ENCODE measurements around the gene ARL14EP.

The ARL14EP gene

GRCh38 chr11:30329150-30329940, 6.4 kb downstream of the ARL14EP start:
- FAIRE-seq, result no peak

DNA sequence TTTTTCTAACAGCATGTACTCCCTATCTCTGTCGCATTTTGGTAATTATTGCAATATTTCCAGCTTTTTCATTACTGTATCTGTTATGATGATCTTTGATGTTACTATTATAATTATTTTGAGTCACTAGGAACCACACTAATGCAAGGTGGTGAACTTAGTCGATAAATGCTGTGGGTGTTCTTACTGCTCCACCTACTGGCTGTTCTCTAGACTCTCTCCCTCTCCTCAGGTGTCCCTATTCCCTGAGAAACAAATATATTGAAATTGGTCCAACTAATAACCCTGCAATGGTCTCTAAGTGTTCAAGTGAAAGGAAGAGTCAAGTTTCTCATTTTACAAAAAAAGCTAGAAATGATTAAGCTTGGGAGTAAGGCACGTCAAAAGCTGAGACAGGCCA, 10.5 kb downstream of the ARL14EP start:
- no peak for FAIRE-seq

- no peak for FAIRE-seq
These were observed 19.8 kb downstream of the ARL14EP start for GRCh38 chr11:30342736-30343166.

- FAIRE-seq, result no peak
These were observed 21.2 kb downstream of the ARL14EP start for GRCh38 chr11:30344085-30344484.

DNA sequence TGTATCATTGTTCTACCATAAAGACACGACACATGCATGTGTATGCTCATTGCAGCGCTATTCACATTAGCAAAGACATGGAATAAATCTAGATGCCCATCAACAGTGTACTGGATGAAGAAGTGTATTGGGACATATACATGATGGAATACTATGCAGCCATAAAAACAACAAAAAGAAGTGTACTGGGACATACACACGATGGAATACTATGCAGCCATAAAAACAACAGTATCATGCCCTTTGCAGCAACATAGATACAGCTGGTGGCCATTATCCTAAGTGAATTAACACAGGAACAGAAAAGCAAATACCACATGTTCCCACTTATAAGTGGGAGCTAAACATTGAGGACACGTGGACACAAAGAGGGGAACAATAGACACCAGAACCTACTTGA, 22.7 kb downstream of the ARL14EP start:
- no peak for FAIRE-seq

DNA sequence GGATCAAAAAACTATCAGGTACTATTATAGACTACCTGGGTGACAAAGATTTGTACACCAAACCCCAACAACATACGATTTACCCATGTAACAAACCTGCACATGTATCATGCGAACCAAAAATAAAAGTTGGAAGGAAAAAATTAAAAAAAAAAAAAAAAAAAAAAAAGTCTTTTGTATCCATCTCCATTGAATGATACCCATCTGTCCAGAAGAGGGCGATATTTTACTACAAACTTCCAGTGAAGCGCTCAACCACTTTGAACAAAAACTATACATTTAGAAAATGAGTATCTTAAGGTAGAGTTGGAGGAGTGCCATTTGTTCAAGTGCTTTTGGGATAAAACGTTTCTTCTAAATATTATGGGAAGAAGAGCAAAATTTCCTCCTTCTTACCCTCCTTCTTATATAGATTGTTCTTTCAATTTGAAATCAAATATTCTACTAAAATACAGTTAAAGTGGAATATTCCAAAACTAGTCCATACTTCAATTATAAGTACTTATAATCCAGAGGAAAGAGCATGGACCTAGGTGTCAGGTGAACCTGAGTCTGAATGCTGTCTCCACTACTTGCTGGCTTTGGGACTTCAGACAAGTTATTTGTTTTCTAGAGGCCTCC, 23.3 kb downstream of the ARL14EP start:
- FAIRE-seq, result peak; percentile 88

- FAIRE-seq, result no peak
These were observed 25.1 kb downstream of the ARL14EP start for GRCh38 chr11:30348035-30348434.

DNA sequence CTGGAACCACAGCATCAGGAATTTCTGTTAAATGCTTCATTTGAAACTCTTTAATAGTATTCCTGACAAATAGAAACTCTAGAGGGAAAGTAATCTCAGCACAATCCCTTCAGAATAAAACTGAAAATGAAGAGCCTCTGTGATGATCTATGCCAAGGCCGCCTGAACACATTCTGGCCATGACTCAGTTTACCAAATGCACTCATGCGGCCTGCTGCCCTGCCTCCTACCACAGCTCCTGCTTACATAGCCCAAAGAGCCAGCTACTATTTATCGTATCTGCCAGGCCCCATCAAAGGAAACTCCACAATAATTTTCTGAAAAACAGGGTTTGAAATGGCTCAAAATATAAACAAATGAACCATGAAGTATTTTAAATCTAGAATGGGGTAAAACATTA, 27.0 kb downstream of the ARL14EP start:
- no peak for FAIRE-seq

- FAIRE-seq, result no peak
These were observed 27.5 kb downstream of the ARL14EP start for GRCh38 chr11:30350384-30350783.

DNA sequence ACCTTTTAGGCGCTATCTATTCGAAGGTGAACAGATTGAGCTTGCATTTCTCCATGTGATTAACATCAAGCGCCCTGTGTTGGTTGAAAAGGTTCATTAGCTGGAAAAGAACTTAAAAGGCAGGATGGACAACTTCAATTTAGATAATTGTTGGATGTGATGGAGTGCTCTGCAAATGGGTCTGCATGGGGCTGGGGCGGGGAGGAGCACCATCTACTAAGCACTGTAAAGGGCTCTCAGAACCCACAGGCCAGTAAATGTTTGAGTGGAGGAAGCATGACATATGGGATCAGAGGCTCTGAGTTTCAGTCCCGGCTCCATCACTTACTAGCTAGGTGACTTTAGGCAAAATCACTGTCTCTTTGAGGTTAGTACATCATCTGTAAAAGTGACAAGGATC, 28.2 kb downstream of the ARL14EP start:
- FAIRE-seq, result no peak

DNA sequence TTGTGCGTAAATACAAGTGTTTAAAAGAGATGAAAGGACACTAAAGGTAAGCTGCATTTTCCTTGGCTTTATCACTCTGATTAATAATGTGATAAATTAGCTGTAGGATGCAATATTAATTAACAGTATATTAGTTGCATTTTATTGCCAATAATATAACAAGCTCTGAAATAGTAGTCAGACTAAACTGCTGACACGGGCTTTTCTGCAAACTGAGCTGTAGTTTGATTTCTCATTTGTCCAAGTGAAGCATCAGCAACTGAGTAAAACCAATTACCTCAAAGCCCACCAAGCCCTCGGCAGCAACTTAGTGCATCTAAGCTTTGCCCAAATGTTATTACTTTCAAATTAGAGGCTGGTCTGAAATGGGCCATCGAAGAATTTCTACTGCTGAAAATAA, 33.5 kb downstream of the ARL14EP start:
- no peak for FAIRE-seq

DNA sequence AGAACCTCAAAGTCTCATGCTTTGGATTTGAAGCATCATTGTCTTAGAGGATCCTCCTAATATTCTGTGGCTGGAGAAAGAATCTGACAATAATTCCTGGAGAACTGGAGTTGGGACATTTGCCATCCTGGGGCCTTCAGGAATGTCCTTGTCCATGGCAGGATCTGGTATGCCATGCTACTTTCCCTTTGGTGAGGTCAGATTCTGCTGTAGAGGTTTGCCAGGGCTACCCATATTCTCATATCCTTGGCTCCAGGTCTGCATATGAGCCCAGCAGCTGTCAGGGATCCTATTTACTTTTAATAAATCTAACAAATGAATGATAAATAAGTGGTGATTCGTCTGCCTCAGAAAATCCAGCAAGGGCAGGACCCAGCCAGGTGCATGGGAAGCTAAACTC, 35.0 kb downstream of the ARL14EP start:
- no peak for FAIRE-seq

DNA sequence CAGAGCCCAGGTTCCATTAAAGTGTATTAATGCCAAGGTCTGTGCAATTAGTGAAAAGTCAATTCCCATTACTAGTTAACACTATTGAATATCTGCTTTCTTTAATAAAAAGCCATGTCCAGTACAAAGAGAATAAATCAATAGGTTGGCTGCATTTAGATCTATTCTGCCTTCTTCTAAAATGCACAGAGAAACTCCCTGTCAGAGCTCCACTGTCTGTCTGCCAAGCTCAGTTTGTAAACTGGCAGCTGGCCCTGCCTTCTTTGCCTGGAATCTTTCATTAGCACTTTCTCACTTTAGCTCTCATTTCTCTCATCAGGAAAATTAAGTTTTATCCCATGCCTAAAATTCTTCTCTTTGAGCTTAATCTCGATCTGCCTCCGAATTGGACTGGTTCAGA, 35.6 kb downstream of the ARL14EP start:
- FAIRE-seq, result no peak

- no peak for FAIRE-seq
These were observed 37.8 kb downstream of the ARL14EP start for GRCh38 chr11:30360741-30361140.

DNA sequence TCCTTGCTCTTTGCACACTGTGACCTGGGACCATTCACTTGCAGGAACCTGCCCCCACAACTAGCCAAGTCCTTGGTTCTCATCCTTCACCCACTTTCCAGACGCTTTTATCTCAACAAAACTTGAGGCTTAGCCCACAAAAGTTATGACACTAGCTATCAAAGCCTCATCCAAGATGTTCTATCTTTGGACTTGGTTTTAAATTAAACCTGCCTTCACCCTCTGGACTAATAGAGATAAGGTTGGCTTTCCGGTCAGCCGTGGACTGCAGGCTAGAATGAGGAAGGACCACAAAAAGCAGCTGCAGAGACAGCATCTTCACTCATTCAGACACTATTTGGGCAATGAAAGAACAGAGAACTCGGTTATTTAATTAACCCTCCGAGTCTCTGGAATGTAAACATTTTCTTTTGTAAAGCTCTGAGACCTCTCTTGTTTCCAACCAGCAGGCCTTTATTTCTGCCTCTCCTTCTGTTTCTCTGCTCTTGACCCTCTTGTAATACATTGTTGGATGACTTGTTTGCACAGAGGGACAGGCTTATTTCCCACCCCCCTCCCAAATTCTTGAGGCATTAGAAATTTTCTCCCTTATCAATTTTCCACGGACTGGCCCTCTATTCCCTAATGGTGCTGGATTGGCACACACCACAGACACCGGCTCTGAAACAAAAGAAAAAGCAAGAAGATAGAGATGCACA, 41.4 kb downstream of the ARL14EP start:
- FAIRE-seq, result no peak

DNA sequence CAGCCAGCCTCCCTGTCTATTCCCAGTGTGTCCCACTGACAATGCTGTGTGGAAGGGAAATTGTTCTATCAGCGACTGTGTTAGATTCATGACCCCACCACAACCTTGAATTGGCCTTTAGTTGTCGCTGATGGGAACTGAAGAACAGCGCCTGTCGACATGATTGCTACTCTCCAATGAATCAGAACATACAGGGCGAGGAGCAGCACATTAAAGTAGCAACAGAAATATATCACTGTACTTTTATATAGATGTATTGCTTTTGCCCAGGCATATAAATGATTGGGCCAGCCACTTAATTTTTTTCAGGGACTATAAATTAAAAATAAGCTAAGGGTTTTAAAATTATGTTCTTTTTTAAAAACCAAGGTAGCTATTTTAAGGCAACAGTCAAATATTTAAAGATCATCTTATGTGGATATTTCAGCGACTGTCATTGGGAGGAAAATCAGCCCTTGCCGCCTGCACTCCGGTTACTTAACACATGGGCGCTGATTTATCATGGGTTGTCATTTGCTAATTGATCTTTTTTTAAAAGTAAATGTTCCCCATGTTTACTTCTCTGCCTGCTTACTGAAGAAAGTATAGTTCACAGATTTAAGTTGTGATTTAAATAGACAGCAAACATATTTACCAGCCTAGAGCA, 42.1 kb downstream of the ARL14EP start:
- no peak for FAIRE-seq

GRCh38 chr11:30365793-30366517, 43.1 kb downstream of the ARL14EP start:
- no peak for FAIRE-seq

DNA sequence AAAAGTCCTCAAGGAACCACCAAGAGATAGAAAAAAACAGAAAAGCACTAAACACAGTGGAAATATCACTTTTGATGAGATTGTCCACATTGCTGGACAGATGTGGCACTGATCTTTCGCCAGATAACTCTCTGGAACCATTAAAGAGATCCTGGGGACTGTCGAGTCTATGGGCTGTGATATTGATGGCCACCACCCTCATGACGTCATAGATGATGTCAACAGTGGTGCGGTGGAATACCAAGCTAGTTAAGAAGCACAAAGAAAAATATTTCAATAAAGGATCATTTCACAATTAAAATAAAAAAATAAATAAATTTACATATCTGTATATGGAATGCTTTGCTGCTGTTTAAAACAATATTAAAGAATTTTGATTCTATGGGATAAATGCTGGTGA, 45.5 kb downstream of the ARL14EP start:
- no peak for FAIRE-seq

DNA sequence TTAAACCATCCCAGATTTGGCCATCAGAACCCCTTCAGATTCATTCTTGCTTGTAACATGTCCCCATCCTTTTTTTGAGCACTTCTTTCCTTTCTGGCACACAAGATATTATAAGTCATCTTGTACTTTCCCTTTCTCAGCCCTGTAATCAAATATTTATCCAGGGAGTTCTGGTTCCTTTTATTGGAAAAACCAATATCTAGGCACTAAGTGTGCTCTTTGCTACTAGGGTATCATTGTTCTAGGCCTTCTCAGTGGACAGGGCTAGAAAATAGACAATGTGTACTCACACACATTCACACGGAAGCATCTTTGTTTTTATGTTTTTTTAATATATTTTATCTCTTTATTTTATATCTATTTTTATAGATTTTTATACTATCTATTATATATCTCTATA, 47.3 kb downstream of the ARL14EP start:
- no peak for FAIRE-seq

GRCh38 chr11:30377347-30377746, 54.4 kb downstream of the ARL14EP start:
- no peak for FAIRE-seq

GRCh38 chr11:30380846-30381245, 57.9 kb downstream of the ARL14EP start:
- no peak for FAIRE-seq

- FAIRE-seq, result no peak
These were observed 59.0 kb downstream of the ARL14EP start for GRCh38 chr11:30381879-30382278.
